ENCODE data around the gene ACVR1C. TPM values are rescaled to one million over a fixed set of nuclear protein-coding genes. Genes with fewer than 3 reads are reported as not detected.

ACVR1C gene
- total and polyA plus RNA-seq, 2 of the 8 experiments (the other 6 are each of a cell fraction or from before 2014, with no cell fraction given): 0.21 to 0.52 TPM

DNA sequence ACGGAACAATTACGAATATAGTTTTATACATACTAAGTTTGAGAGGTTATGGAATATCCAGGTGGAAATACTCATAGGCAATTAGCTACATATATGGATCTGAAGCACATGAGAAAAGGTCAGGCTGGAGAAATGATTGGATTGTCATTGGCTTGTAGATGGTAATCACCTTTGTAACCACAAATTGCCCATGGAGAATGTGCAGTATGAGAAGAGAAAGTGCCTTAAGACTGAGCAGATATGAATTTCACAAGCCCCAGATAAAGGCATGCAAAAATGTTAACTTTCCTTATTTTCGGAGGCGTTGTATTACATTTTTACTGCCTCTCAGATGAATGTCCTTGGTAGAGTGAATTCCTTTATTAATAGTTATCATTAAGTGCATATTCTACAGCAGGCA lies 33.1 kb upstream of the ACVR1C start:
- ChIA-PET CTCF (ENCODE audit: partially characterized antibody) (no interaction called here), POLR2A (ENCODE audit: partially characterized antibody) (no interaction called here)
- Histone ChIP-seq H2AK5ac (ENCODE audit: low read depth, low read length) (no peak overlapping the region), H4K8ac (ENCODE audit: extremely low read depth, insufficient read depth, low read length) (no peak overlapping the region), H2BK15ac (ENCODE audit: low read length) (no peak overlapping the region), H3K4me3 (ENCODE audit: extremely low read depth in 1 of 4, insufficient read depth in 2 of 4, low read depth in 3 of 4, low read length in 4 of 4) (no peak overlapping the region), H3K23me2 (ENCODE audit: low read depth, low read length) (no peaks in the 10 kb centered on the region), H3K27ac (ENCODE audit: low read depth, low read length) (no peak overlapping the region), H3K27me3 (replicated peaks in 1 of 4; ENCODE audit: control insufficient read depth in 3 of 4, extremely low read depth in 1 of 4, insufficient read depth in 3 of 4, low read length in 3 of 4) (no peaks in the 10 kb centered on the region; a peak in 1 of 7 replicates), H2BK12ac (ENCODE audit: low read depth, low read length) (no peak overlapping the region), H3K14ac (ENCODE audit: insufficient read length) (no peak overlapping the region), H2BK120ac (replicated peaks; ENCODE audit: low read depth, low read length) (no peak overlapping the region), H4K20me1 (replicated peaks in 1 of 2; ENCODE audit: control insufficient read depth in 1 of 2, insufficient read depth in 2 of 2, low read length in 2 of 2) (no peaks in the 10 kb centered on the region), H4K5ac (ENCODE audit: insufficient read length, low read depth, low read length) (no peak overlapping the region), H2BK5ac (ENCODE audit: low read depth, low read length) (no peak overlapping the region), H4K91ac (replicated peaks; ENCODE audit: insufficient read length, low read length) (no peak overlapping the region), H3K9me3 (ENCODE audit: insufficient read depth in 2 of 2, low read depth in 1 of 2, low read length in 1 of 2) (no peaks in the 10 kb centered on the region), H3K36me3 (ENCODE audit: control insufficient read depth in 2 of 4, insufficient read depth in 4 of 4, low read length in 3 of 4) (no peaks in the 10 kb centered on the region), H3K79me2 (ENCODE audit: control insufficient read depth in 1 of 2, insufficient read depth in 2 of 2, low read length in 2 of 2) (no peaks in the 10 kb centered on the region), H2AFZ (ENCODE audit: low read length) (no peak overlapping the region), H3K79me1 (ENCODE audit: low read depth, low read length) (no peaks in the 10 kb centered on the region), H2BK20ac (ENCODE audit: low read length) (no peak overlapping the region), H3K23ac (ENCODE audit: insufficient read length) (no peak overlapping the region), H3K56ac (replicated peaks; ENCODE audit: insufficient read length, low read depth, low read length) (no peak overlapping the region), H3K18ac (ENCODE audit: extremely low read depth, low read length) (no peak overlapping the region), H3K4me2 (ENCODE audit: insufficient read depth in 1 of 2, low read depth in 2 of 2, low read length in 2 of 2) (no peak overlapping the region), H3K9ac (replicated peaks in 1 of 4; ENCODE audit: extremely low read depth in 1 of 4, low read depth in 3 of 4, low read length in 3 of 4) (no peak overlapping the region), H3K4ac (replicated peaks; ENCODE audit: insufficient read length, low read depth, low read length) (no peak overlapping the region), H3K4me1 (replicated peaks in 1 of 4; ENCODE audit: control insufficient read depth in 3 of 4, insufficient read depth in 4 of 4, low read length in 3 of 4) (no peaks in the 10 kb centered on the region)
- FAIRE-seq: no peak
- DNase-seq (ENCODE audit: low read depth in 1 of 2, low spot score in 2 of 2): no peak
- 83% methylated on average over 4 of the region's 4 CpGs; no CpG with 5 or more reads in 1 of the 2 experiments for WGBS, 2 experiments (ENCODE audit: extremely low coverage in 1 of 2, insufficient coverage in 1 of 2, insufficient read length in 1 of 2, insufficient replicate concordance in 2 of 2, low coverage in 1 of 2, low lambda C conversion rate in 2 of 2, missing lambda C conversion rate in 1 of 2)
- no peak for TF ChIP-seq POLR2AphosphoS5 (IDR thresholded peaks at IDR 0.05; ENCODE audit: low read depth, low read length)

Measured in H1 (cell line).